Keratinocyte (primary cell): ENCODE data around the gene CORO2A. TPM values are rescaled to one million over a fixed set of nuclear protein-coding genes. Genes with fewer than 3 reads are reported as not detected.

ENCODE experiments used
- DNase-seq: peaks from one replicate; pipeline ENCODE4 v3.0.0-alpha.2; 2011; ENCODE audit warnings: low read depth, missing footprints, low spot score
- FAIRE-seq: peaks from 2 replicates; lab custom pipeline; 2011; peaks lifted over from hg19 to GRCh38; lab: Jason Lieb, UNC
- H2AFZ ChIP-seq: 2 replicates; pipeline ENCODE4 v1.6.0; 2012; ENCODE audit warnings: low read length, control low read depth, inconsistent platforms; ENCODE audit not compliant: control insufficient read depth
- H3K27ac ChIP-seq: 2 replicates; pipeline ENCODE4 v1.5.1; 2011; ENCODE audit warnings: low read length; ENCODE audit not compliant: control insufficient read depth, insufficient read depth
- H3K27me3 ChIP-seq: 3 replicates; pipeline ENCODE4 v1.6.0; 2011; ENCODE audit warnings: low read length; ENCODE audit not compliant: control insufficient read depth, insufficient read depth; ENCODE audit errors: extremely low read depth
- H3K36me3 ChIP-seq, 2 experiments: 2 replicates in 1 of 2; 3 replicates in 1 of 2; pipeline ENCODE4 v1.5.1; 2011; ENCODE audit warnings: low read length in 2 of 2, mild to moderate bottlenecking in 1 of 2; ENCODE audit not compliant: control insufficient read depth in 2 of 2, insufficient read depth in 2 of 2; ENCODE audit errors: extremely low read depth in 1 of 2
- H3K4me1 ChIP-seq: 3 replicates; pipeline ENCODE4 v1.5.1; 2011; ENCODE audit warnings: low read length; ENCODE audit not compliant: control insufficient read depth, insufficient read depth; ENCODE audit errors: extremely low read depth
- H3K4me2 ChIP-seq: 3 replicates; pipeline ENCODE4 v1.6.0; 2011; ENCODE audit warnings: low read depth, low read length; ENCODE audit not compliant: control insufficient read depth, insufficient read depth; ENCODE audit errors: extremely low read depth
- H3K4me3 ChIP-seq, 3 experiments: fragments of 200-600 bp in 1 of 3; sonication (generic) in 1 of 3; 2 replicates in 2 of 3; 3 replicates in 1 of 3; pipeline ENCODE4 v1.5.1; 2011 to 2016; ENCODE audit warnings: low read length in 3 of 3, mild to moderate bottlenecking in 3 of 3, control low read depth in 2 of 3, inconsistent platforms in 1 of 3, low read depth in 1 of 3, mixed read lengths in 1 of 3, mixed run types in 1 of 3, moderate library complexity in 1 of 3; ENCODE audit not compliant: control insufficient read depth in 2 of 3, insufficient read depth in 2 of 3; ENCODE audit errors: extremely low read depth in 1 of 3
- H3K79me2 ChIP-seq: 2 replicates; pipeline ENCODE4 v1.6.0; 2012; ENCODE audit warnings: low read length; ENCODE audit not compliant: control insufficient read depth, insufficient read depth
- H3K9ac ChIP-seq: 3 replicates; pipeline ENCODE4 v1.6.0; 2011; ENCODE audit warnings: low read length; ENCODE audit not compliant: control insufficient read depth, insufficient read depth; ENCODE audit errors: extremely low read depth
- H3K9me1 ChIP-seq: 3 replicates; pipeline ENCODE4 v1.6.0; 2011; ENCODE audit warnings: low read length; ENCODE audit not compliant: control insufficient read depth, insufficient read depth; ENCODE audit errors: extremely low read depth
- H3K9me3 ChIP-seq: 2 replicates; pipeline ENCODE4 v1.5.1; 2012; ENCODE audit warnings: low read depth, low read length; ENCODE audit not compliant: control insufficient read depth
- H4K20me1 ChIP-seq: 3 replicates; pipeline ENCODE4 v1.6.0; 2011; ENCODE audit warnings: low read length; ENCODE audit not compliant: control insufficient read depth, insufficient read depth; ENCODE audit errors: extremely low read depth
- EZH2 ChIP-seq: IDR thresholded peaks from one replicate; pipeline ENCODE4 v1.6.1; 2012; ENCODE audit warnings: inconsistent platforms, mild to moderate bottlenecking, low read length, moderate library complexity
- dilution Hi-C: fragments of 300-500 bp; cut with MboI; formaldehyde crosslinking; loops from one replicate; pipeline ENCODE4 v1.7.0; 2020; ENCODE audit warnings: low sequenced_read_pairs; ENCODE audit not compliant: extremely low pct_ligation_motif_present
- polyA plus RNA-seq, 5 experiments: library from polyadenylated mRNA; depleted of rRNA in 3 of 5; stranded (reverse) in 3 of 5; stranded (forward) in 1 of 5; unstranded in 1 of 5; fragments of >200 nt; gene quantifications; 1 replicate in 1 of 5; 2 replicates in 3 of 5; 3 replicates in 1 of 5; pipeline versions ENCODE4 v1.2.1 to v1.2.3, GENCODE V29; 2011 to 2012; ENCODE audit warnings: missing spikeins in 2 of 5, low read depth in 1 of 5, low replicate concordance in 1 of 5
- TF ChIP-seq, protein P1 (sequence below), 3 experiments: IDR thresholded peaks in 1 of 3; conservative IDR thresholded peaks in 1 of 3; optimal IDR thresholded peaks in 1 of 3; 2 replicates in 2 of 3; 3 replicates in 1 of 3; pipeline versions ENCODE3 to v1.5.1; 2011; ENCODE audit warnings: low read length in 3 of 3, mild to moderate bottlenecking in 3 of 3, moderate library complexity in 2 of 3, control low read depth in 1 of 3, inconsistent platforms in 1 of 3; ENCODE audit not compliant: insufficient read depth in 2 of 3; ENCODE audit errors: extremely low read depth in 1 of 3

The CORO2A gene
- polyA plus RNA-seq, 1 donor (not counting 4 experiments of a cell fraction or from before 2014, with no cell fraction given) = 31.7 TPM

- H3K36me3 ChIP-seq = peaks cover 53 to 63% of the 10 kb centered on the region in 2 experiments
Observed at GRCh38 chr9:98209530-98209929, 17.1 kb upstream of the CORO2A start.

GRCh38 chr9:98208635-98209034 is 16.2 kb upstream of the CORO2A start:
- no peak for TF ChIP-seq EZH2
- TF ChIP-seq, protein P1, sequence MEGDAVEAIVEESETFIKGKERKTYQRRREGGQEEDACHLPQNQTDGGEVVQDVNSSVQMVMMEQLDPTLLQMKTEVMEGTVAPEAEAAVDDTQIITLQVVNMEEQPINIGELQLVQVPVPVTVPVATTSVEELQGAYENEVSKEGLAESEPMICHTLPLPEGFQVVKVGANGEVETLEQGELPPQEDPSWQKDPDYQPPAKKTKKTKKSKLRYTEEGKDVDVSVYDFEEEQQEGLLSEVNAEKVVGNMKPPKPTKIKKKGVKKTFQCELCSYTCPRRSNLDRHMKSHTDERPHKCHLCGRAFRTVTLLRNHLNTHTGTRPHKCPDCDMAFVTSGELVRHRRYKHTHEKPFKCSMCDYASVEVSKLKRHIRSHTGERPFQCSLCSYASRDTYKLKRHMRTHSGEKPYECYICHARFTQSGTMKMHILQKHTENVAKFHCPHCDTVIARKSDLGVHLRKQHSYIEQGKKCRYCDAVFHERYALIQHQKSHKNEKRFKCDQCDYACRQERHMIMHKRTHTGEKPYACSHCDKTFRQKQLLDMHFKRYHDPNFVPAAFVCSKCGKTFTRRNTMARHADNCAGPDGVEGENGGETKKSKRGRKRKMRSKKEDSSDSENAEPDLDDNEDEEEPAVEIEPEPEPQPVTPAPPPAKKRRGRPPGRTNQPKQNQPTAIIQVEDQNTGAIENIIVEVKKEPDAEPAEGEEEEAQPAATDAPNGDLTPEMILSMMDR (optimal IDR thresholded peaks at IDR 0.05 in 1 of 3, IDR thresholded peaks at IDR 0.05 in 1 of 3, conservative IDR thresholded peaks at IDR 0.05 in 1 of 3; ENCODE audit: extremely low read depth in 1 of 3, insufficient read depth in 2 of 3, low read length in 3 of 3) = no peak
- no peak overlapping the region for H3K4me3 ChIP-seq
- FAIRE-seq = no peak
- DNase-seq = no peak
- peaks cover 53 to 63% of the 10 kb centered on the region in 2 experiments for H3K36me3 ChIP-seq
- H3K9me1 ChIP-seq = no peaks in the 10 kb centered on the region
- no peak overlapping the region for H2AFZ ChIP-seq
- H3K9ac ChIP-seq = no peak overlapping the region
- H4K20me1 ChIP-seq = no peaks in the 10 kb centered on the region
- H3K4me2 ChIP-seq = no peak overlapping the region
- dilution Hi-C loops = no loop called here
- no peak overlapping the region for H3K27ac ChIP-seq
- peaks cover 6% of the 10 kb centered on the region for H3K79me2 ChIP-seq
- peaks cover 24% of the 10 kb centered on the region for H3K4me1 ChIP-seq
- H3K9me3 ChIP-seq = no peaks in the 10 kb centered on the region
- no peaks in the 10 kb centered on the region for H3K27me3 ChIP-seq

More at GRCh38 chr9:98209530-98209929, 17.1 kb upstream of the CORO2A start:
- no peak for TF ChIP-seq EZH2
- TF ChIP-seq, protein P1 (optimal IDR thresholded peaks at IDR 0.05 in 1 of 3, IDR thresholded peaks at IDR 0.05 in 1 of 3, conservative IDR thresholded peaks at IDR 0.05 in 1 of 3; ENCODE audit: extremely low read depth in 1 of 3, insufficient read depth in 2 of 3, low read length in 3 of 3) = no peak
- no peak for DNase-seq
- Histone ChIP-seq H3K27me3 (no peaks in the 10 kb centered on the region), H3K9me1 (no peaks in the 10 kb centered on the region), H3K4me3 (no peak overlapping the region), H4K20me1 (no peaks in the 10 kb centered on the region), H3K9ac (no peak overlapping the region), H3K4me1 (peaks cover 24% of the 10 kb centered on the region), H3K9me3 (no peaks in the 10 kb centered on the region), H3K27ac (no peak overlapping the region), H3K79me2 (peaks cover 7% of the 10 kb centered on the region), H2AFZ (no peak overlapping the region), H3K4me2 (no peak overlapping the region)
- dilution Hi-C loops = no loop called here
- FAIRE-seq = no peak
